HepG2 (cell line): ENCODE data around the gene CNOT1.

Source experiments
- BRF2 ChIP-seq: sonication (generic); formaldehyde crosslinking; IDR thresholded peaks from 2 replicates; pipeline ENCODE4 v1.8.1; 2022; ENCODE audit warnings: mild to moderate bottlenecking, missing genetic modification reagents
- ERF ChIP-seq: IDR thresholded peaks from 2 replicates; pipeline ENCODE4 v1.6.1; 2018; ENCODE audit warnings: missing biosample characterization, missing genetic modification reagents
- ETV6 ChIP-seq: sonication (generic); formaldehyde crosslinking; conservative IDR thresholded peaks from 2 replicates; pipeline ENCODE4 v1.4.0; 2020; ENCODE audit warnings: missing genetic modification reagents
- PHF21A ChIP-seq: sonication (generic); formaldehyde crosslinking; IDR thresholded peaks from 2 replicates; pipeline ENCODE4 v1.5.0; 2020; ENCODE audit warnings: mild to moderate bottlenecking, missing genetic modification reagents
- POLR2A ChIP-seq, 2 experiments: IDR thresholded peaks; 2 replicates each; pipeline ENCODE4 v1.6.1; 2011; ENCODE audit warnings: low read depth in 2 of 2, low read length in 2 of 2, mild to moderate bottlenecking in 1 of 2, moderate library complexity in 1 of 2; ENCODE audit not compliant: insufficient read depth in 1 of 2
- PRDM15 ChIP-seq: sonication (generic); formaldehyde crosslinking; IDR thresholded peaks from 2 replicates; pipeline ENCODE4 v1.4.0; 2020; ENCODE audit warnings: missing genetic modification reagents
- TARDBP ChIP-seq: sonication (generic); formaldehyde crosslinking; IDR thresholded peaks from 2 replicates; pipeline ENCODE4 v1.8.0; 2022; ENCODE audit warnings: mild to moderate bottlenecking, missing genetic modification reagents
- TCF7 ChIP-seq: sonication (generic); IDR thresholded peaks from 2 replicates; pipeline ENCODE4 v1.6.1; 2016; ENCODE audit warnings: antibody characterized with exemption, low read depth
- ZNF12 ChIP-seq: sonication (generic); formaldehyde crosslinking; IDR thresholded peaks from 2 replicates; pipeline ENCODE4 v1.5.0; 2020; ENCODE audit warnings: missing genetic modification reagents
- ZNF317 ChIP-seq: sonication (generic); formaldehyde crosslinking; IDR thresholded peaks from 2 replicates; pipeline ENCODE4 v1.5.0; 2020; ENCODE audit warnings: mild to moderate bottlenecking, missing genetic modification reagents
- ZNF354B ChIP-seq: sonication (generic); formaldehyde crosslinking; IDR thresholded peaks from 2 replicates; pipeline ENCODE4 v1.8.0; 2022; ENCODE audit warnings: mild to moderate bottlenecking, missing genetic modification reagents
- ZNF766 ChIP-seq: sonication (generic); formaldehyde crosslinking; IDR thresholded peaks from 2 replicates; pipeline ENCODE4 v1.5.0; 2020; ENCODE audit warnings: missing genetic modification reagents, borderline replicate concordance
- TF ChIP-seq, protein P1 (sequence below): sonication (generic); formaldehyde crosslinking; conservative IDR thresholded peaks from 2 replicates; pipeline ENCODE4 v1.8.1; 2023; ENCODE audit warnings: missing genetic modification reagents

DNA sequence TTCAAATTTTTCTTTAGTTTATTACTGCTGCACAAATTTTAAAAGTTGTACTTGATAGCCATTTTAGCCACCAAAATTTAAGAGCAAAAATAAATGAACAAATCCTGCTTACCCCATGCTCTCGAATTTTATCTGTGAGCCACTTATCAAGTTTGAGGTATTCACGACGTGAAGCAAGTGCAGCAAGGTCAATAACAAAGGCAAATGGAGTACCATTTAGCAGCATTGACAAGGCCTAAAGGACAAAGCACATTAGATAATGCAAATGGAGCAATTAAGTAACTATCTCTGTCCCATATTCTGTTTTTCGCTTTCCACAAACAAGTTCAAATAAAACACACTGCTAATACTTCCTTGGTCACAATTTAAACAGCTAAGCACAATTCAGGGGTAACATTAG is 54.7 kb downstream of the CNOT1 start:
- TF ChIP-seq ETV6 (CRISPR knock-in tag) (no peak), ZNF766 (CRISPR knock-in tag) (no peak), POLR2A (IDR thresholded peaks at IDR 0.05; ENCODE audit: insufficient read depth in 1 of 2, low read depth in 2 of 2, low read length in 2 of 2) (no peak), ERF (no peak), TARDBP (no peak), ZNF317 (CRISPR knock-in tag) (no peak), BRF2 (CRISPR knock-in tag) (no peak), TCF7 (no peak), PHF21A (CRISPR knock-in tag) (no peak), PRDM15 (CRISPR knock-in tag) (no peak), ZNF354B (CRISPR knock-in tag) (no peak), ZNF12 (CRISPR knock-in tag) (no peak)
- TF ChIP-seq, protein P1, sequence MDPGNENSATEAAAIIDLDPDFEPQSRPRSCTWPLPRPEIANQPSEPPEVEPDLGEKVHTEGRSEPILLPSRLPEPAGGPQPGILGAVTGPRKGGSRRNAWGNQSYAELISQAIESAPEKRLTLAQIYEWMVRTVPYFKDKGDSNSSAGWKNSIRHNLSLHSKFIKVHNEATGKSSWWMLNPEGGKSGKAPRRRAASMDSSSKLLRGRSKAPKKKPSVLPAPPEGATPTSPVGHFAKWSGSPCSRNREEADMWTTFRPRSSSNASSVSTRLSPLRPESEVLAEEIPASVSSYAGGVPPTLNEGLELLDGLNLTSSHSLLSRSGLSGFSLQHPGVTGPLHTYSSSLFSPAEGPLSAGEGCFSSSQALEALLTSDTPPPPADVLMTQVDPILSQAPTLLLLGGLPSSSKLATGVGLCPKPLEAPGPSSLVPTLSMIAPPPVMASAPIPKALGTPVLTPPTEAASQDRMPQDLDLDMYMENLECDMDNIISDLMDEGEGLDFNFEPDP (CRISPR knock-in tag): no peak
